ENCODE data around the gene MESP2.

Gene MESP2, protein sequence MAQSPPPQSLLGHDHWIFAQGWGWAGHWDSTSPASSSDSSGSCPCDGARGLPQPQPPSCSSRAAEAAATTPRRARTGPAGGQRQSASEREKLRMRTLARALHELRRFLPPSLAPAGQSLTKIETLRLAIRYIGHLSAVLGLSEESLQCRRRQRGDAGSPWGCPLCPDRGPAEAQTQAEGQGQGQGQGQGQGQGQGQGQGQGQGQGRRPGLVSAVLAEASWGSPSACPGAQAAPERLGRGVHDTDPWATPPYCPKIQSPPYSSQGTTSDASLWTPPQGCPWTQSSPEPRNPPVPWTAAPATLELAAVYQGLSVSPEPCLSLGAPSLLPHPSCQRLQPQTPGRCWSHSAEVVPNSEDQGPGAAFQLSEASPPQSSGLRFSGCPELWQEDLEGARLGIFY

GRCh38 chr15:89776274-89777072 lies at the start of gene MESP2:
MESP2 (plus strand) TSS chr15:89776332; CDS start chr15:89776358, 26 bp downstream.
- peak; percentile 83 for DNase-seq (ENCODE audit: low spot score)

DNA sequence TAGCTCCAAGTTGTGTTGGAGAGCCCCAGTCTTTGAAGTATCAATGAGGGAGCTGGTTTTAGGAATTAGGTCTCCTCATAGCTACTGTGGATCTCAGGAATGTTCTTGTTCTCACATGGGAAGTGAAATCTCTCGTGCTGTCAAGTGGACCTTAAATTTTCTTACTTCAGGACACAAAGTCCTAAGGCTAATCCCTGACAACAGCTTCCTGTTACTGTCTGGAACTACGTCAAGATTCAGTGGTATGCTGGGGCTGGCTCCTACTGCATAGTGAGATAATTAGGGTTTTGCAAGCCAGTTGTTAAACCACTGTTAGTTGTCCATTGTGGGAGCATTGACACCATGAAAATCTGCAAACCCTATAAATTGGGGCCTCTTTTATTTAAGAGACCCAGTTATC lies 47.9 kb upstream of the MESP2 start:
- no peak for DNase-seq (ENCODE audit: low spot score)

DNA sequence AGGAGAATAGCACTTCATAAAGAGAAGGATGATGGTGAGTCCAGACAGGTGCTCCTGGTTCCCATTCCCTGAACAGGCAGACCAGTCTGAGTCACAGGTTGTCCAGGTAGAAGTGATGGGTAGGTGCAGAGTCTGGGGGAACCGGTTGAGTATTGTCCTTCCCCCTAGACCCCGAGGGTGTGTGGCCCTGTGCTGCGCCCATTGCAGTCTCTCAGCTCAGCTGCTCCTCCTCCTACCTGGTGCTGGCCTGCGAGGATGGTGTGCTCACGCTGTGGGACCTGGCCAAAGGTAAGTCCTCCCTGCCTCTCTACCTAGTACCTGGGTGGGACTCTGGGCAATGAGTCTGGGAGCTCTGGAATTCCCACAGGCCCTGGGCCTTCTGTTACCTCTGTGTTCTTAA lies 44.9 kb upstream of the MESP2 start:
- DNase-seq (ENCODE audit: low spot score), result no peak

- no peak for DNase-seq (ENCODE audit: low spot score)
These were observed 43.5 kb upstream of the MESP2 start for GRCh38 chr15:89732451-89733172.

- no peak for DNase-seq (ENCODE audit: low spot score)
These were observed 40.4 kb upstream of the MESP2 start for GRCh38 chr15:89735773-89736172.

GRCh38 chr15:89740137-89740536 lies 36.0 kb upstream of the MESP2 start:
- DNase-seq (ENCODE audit: low spot score), result peak; percentile 79

DNA sequence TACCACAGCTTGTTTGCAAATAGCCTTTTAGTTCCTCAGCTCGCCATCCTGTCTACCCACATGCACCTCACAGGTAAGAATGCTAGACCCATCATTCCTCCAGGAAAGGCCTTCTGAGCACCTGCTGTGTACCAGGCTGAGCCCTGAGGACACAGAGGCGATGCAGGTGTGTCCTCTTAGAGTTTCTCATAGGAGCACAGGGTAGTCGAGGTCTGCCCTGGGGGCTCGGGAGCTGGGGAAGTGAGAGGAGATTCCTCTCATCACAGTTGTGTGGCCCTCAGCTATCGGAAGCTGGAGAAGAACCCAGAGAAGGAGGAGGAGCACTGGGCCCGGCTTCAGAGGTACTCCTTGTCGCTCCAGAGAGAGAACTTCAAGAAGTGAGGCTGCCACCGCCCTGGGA lies 33.1 kb upstream of the MESP2 start:
- DNase-seq (ENCODE audit: low spot score), result no peak

- no peak for DNase-seq (ENCODE audit: low spot score)
These were observed 32.5 kb upstream of the MESP2 start for GRCh38 chr15:89743594-89743993.

DNA sequence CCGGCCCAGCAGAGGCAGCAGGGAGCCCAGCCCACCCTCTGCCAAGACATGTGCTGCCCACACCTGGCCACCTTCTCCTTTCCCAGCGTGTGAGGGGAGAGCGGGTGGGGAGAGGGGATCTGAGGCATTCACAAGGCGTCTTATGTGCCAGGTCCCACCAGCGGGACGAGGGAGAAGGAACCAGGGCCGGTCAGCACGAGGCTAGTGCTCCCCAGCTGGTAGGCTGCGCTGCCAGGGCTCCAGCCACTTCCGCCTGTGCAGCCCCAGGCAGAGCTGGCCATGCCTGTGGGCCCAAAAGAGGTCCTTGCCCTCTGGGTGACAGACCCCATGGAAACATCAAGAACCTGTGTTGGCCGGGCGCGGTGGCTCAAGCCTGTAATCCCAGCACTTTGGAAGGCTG lies 31.0 kb upstream of the MESP2 start:
- DNase-seq (ENCODE audit: low spot score), result no peak

GRCh38 chr15:89745768-89746167 lies 30.4 kb upstream of the MESP2 start:
- no peak for DNase-seq (ENCODE audit: low spot score)

GRCh38 chr15:89746386-89746780 lies 29.7 kb upstream of the MESP2 start:
- no peak for DNase-seq (ENCODE audit: low spot score)

GRCh38 chr15:89747708-89748682 lies 28.1 kb upstream of the MESP2 start:
- no peak for DNase-seq (ENCODE audit: low spot score)

- no peak for DNase-seq (ENCODE audit: low spot score)
These were observed 27.1 kb upstream of the MESP2 start for GRCh38 chr15:89749054-89749453.

GRCh38 chr15:89749526-89749925 lies 26.6 kb upstream of the MESP2 start:
- DNase-seq (ENCODE audit: low spot score), result no peak

GRCh38 chr15:89749951-89750559 lies 26.1 kb upstream of the MESP2 start:
- no peak for DNase-seq (ENCODE audit: low spot score)

GRCh38 chr15:89750560-89751542 lies 25.3 kb upstream of the MESP2 start, which contains the start of gene MESP1:
MESP1 (minus strand) TSS chr15:89751249; CDS start chr15:89751231, 18 bp downstream.
- DNase-seq (ENCODE audit: low spot score), result peak; percentile 94

DNA sequence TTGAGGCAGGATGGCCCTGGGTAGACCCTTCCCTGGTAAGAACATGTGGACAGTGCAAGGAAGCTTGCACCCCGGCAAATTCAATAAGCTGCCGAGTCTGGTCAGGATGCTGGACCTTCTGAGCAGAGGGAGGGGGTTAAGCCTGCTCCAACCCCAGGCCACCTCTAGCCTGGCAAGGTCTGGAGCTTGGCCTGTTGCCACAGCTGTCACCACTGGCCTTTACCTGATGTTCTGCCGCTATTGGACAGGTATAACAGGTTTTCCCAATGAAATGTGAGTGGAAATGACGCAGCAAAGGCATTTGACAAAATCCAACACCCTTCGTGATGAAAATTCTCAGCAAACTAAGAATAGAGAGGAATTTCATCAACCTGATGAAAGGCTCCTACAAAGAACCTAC lies 24.4 kb upstream of the MESP2 start:
- no peak for DNase-seq (ENCODE audit: low spot score)

- no peak for DNase-seq (ENCODE audit: low spot score)
These were observed 22.3 kb upstream of the MESP2 start for GRCh38 chr15:89753855-89754254.

GRCh38 chr15:89754361-89755154 lies 21.6 kb upstream of the MESP2 start:
- DNase-seq (ENCODE audit: low spot score), result no peak
